Panc1 (cell line): ENCODE results near the gene EXTL1. TPM values are rescaled to one million over a fixed set of nuclear protein-coding genes. Genes with fewer than 3 reads are reported as not detected.

Experiments used
- ATAC-seq: fragments of 200-7000 bp; cut with Tn5 transposase; 2 replicates; pipeline ENCODE4 v1.9.1; 2020; ENCODE audit warnings: mild to moderate bottlenecking, moderate library complexity
- BruUV-seq: library from RNA; stranded (reverse); fragments of 400-500 nt; replicated peaks from 2 replicates; lab custom pipeline; 2021; lab: Mats Ljungman, UMichigan
- CTCF ChIA-PET: fragments of 300-600 bp; sonication (Branson Sonifier 250); formaldehyde crosslinking; loops from one replicate; lab custom pipeline; 2022; ENCODE audit warnings: antibody characterized with exemption; lab: Charles Lee
- POLR2A ChIA-PET: fragments of 300-600 bp; sonication (Branson Sonifier 250); formaldehyde crosslinking; loops from one replicate; lab custom pipeline; 2022; ENCODE audit warnings: antibody characterized with exemption; lab: Charles Lee
- DNase-seq: peaks from one replicate; pipeline ENCODE4 v3.0.0-alpha.2; 2010; ENCODE audit warnings: low read depth, low spot score
- H3K27ac ChIP-seq: 2 replicates; pipeline ENCODE4 v1.5.1; 2011; ENCODE audit warnings: mild to moderate bottlenecking, low read length, inconsistent platforms
- H3K27me3 ChIP-seq: fragments of 200-500 bp; sonication (Bioruptor generic); 2 replicates; pipeline ENCODE4 v1.6.0; 2014; ENCODE audit warnings: low read length, inconsistent platforms; ENCODE audit not compliant: control insufficient read depth, insufficient read depth
- H3K36me3 ChIP-seq: fragments of 200-500 bp; sonication (Bioruptor generic); 2 replicates; pipeline ENCODE4 v1.5.1; 2014; ENCODE audit warnings: inconsistent platforms, mild to moderate bottlenecking, low read length, moderate library complexity; ENCODE audit not compliant: control insufficient read depth, insufficient read depth
- H3K4me1 ChIP-seq: 2 replicates; pipeline ENCODE4 v1.5.1; 2011; ENCODE audit warnings: inconsistent platforms, mild to moderate bottlenecking, low read length, moderate library complexity; ENCODE audit not compliant: control insufficient read depth, insufficient read depth
- H3K4me3 ChIP-seq, 2 experiments: 2 replicates each; pipeline ENCODE4 v1.5.1; 2011 to 2012; ENCODE audit warnings: low read depth in 2 of 2, low read length in 2 of 2, mild to moderate bottlenecking in 2 of 2, inconsistent platforms in 1 of 2, moderate library complexity in 1 of 2
- H3K9me3 ChIP-seq: fragments of 200-500 bp; sonication (Bioruptor generic); 2 replicates; pipeline ENCODE4 v1.5.1; 2014; ENCODE audit warnings: low read depth, mild to moderate bottlenecking, inconsistent platforms, low read length, moderate library complexity; ENCODE audit not compliant: control insufficient read depth, insufficient read depth
- POLR2AphosphoS5 ChIP-seq: IDR thresholded peaks from 2 replicates; pipeline ENCODE4 v1.6.1; 2012; ENCODE audit warnings: mild to moderate bottlenecking, low read depth, low read length, moderate library complexity
- SIN3A ChIP-seq: IDR thresholded peaks from 2 replicates; pipeline ENCODE4 v1.6.1; 2012; ENCODE audit warnings: low read depth, mild to moderate bottlenecking, low read length, moderate library complexity, borderline replicate concordance; ENCODE audit not compliant: insufficient read depth
- TCF7L2 ChIP-seq: IDR thresholded peaks from 2 replicates; pipeline ENCODE4 v1.6.1; 2011; ENCODE audit warnings: mild to moderate bottlenecking, low read depth, low read length, inconsistent platforms
- in situ Hi-C: cut with HindIII; loops from 2 replicates; pipeline ENCODE4 v1.10.0; 2016; ENCODE audit warnings: low sequenced_read_pairs, low pct_unique_long_range_greater_than_20kb
- intact Hi-C: fragments of 100-400 bp; cut with micrococcal nuclease; formaldehyde crosslinking; loops from one replicate; pipeline ENCODE4 v1.10.0; 2022; ENCODE audit not compliant: unreplicated experiment
- total RNA-seq: library from RNA; stranded (reverse); gene quantifications from one replicate; pipeline ENCODE4 v1.2.1, GENCODE V29; 2021; ENCODE audit not compliant: unreplicated experiment
- TF ChIP-seq, protein P1 (sequence below), 2 experiments: IDR thresholded peaks; 2 replicates each; pipeline ENCODE4 v1.6.1; 2011 to 2012; ENCODE audit warnings: low read depth in 2 of 2, control low read depth in 1 of 2, low read length in 1 of 2, mild to moderate bottlenecking in 1 of 2, moderate library complexity in 1 of 2; ENCODE audit not compliant: insufficient read depth in 1 of 2
- TF ChIP-seq, protein P2 (sequence below): fragments of 450-650 bp; IDR thresholded peaks from 2 replicates; pipeline ENCODE4 v1.5.1; 2017; ENCODE audit warnings: mild to moderate bottlenecking

EXTL1 gene
- total RNA-seq, 1 experiment from 2014 or later, result 0.10 TPM

DNA sequence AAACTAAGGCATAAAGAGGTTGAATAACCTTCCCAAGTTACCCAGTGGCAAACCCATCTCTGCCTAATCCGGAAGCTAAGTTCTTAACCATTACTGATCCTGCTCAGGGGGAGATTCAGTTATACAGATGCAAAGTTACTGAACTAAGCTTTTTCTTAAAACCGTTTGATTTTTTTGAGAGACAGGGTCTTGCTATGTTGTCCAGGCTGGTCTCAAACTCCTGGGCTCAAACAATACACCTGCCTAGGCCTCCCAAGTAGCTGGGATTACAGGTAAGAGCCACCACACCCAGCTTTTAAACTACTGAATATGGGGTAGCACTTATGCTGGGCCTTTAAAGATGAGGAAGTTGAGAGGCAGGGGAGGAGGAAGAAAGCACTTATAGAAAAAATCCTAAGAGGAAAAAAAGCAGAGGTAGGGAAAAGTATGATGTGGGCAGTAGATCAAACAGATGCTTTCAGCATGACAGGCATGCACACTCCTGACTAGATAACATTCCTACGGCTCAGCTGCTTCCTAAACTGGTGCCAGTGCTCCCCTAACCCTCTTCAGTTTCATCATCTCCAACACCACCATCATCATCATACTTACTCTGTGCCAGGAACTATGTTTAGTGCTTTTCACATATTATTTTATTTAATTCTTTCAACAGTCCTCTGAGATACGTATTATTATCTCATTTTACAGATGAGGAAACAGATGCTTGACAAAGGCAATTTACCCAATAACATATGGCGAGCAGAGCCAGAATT is 29.5 kb upstream of the EXTL1 start:
- no peaks in the 10 kb centered on the region for H3K9me3 ChIP-seq
- TF ChIP-seq POLR2AphosphoS5 (no peak), TCF7L2 (no peak)
- TF ChIP-seq, protein P1, sequence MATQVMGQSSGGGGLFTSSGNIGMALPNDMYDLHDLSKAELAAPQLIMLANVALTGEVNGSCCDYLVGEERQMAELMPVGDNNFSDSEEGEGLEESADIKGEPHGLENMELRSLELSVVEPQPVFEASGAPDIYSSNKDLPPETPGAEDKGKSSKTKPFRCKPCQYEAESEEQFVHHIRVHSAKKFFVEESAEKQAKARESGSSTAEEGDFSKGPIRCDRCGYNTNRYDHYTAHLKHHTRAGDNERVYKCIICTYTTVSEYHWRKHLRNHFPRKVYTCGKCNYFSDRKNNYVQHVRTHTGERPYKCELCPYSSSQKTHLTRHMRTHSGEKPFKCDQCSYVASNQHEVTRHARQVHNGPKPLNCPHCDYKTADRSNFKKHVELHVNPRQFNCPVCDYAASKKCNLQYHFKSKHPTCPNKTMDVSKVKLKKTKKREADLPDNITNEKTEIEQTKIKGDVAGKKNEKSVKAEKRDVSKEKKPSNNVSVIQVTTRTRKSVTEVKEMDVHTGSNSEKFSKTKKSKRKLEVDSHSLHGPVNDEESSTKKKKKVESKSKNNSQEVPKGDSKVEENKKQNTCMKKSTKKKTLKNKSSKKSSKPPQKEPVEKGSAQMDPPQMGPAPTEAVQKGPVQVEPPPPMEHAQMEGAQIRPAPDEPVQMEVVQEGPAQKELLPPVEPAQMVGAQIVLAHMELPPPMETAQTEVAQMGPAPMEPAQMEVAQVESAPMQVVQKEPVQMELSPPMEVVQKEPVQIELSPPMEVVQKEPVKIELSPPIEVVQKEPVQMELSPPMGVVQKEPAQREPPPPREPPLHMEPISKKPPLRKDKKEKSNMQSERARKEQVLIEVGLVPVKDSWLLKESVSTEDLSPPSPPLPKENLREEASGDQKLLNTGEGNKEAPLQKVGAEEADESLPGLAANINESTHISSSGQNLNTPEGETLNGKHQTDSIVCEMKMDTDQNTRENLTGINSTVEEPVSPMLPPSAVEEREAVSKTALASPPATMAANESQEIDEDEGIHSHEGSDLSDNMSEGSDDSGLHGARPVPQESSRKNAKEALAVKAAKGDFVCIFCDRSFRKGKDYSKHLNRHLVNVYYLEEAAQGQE (IDR thresholded peaks at IDR 0.05; ENCODE audit: insufficient read depth in 1 of 2, low read depth in 2 of 2, low read length in 1 of 2), result no peak
- in situ Hi-C loops, result no loop called here
- no peaks in the 10 kb centered on the region for H3K36me3 ChIP-seq
- H3K27ac ChIP-seq, result no peak overlapping the region
- intact Hi-C loops, result loop anchor here (10.0 kb wide), 1 partner anchor 157 kb away; no protein-coding TSS in a partner anchor
- ChIA-PET CTCF (no interaction called here), POLR2A (interaction anchor here (0.6 kb wide), 1 partner anchor 106 kb away, joined by 4 read pairs; no protein-coding TSS in a partner anchor)
- peaks cover 7% of the 10 kb centered on the region for H3K4me1 ChIP-seq
- no peaks in the 10 kb centered on the region for H3K27me3 ChIP-seq
- no peak overlapping the region for H3K4me3 ChIP-seq
- ATAC-seq (no peak), DNase-seq (no peak)
- no TSS peak for BruUV-seq

DNA sequence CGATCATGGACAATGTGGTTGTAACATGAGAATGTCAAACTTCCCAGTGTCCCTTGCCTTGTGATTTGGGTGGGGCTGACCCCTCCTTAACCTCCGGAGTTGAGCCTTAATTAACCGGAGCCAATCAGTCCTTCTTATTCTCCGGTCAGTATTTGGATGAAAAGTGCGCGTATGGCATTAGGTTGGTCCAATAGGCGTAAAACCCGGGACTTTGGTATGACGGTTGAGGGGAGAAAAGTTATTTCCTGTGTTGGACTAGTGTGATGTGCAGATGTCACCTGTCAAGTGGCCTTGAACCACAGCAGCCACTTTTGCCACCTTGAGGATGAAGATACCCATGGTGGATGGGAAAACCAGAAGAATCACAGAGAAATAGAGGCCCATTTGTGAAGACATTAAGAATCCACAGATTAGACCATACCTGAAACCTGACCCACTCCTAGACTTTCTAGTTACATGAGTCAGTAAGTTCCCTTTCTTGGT is 28.8 kb upstream of the EXTL1 start:
- DNase-seq (no peak), ATAC-seq (no peak)
- in situ Hi-C loops, result no loop called here
- H3K27me3 ChIP-seq, result no peaks in the 10 kb centered on the region
- no peaks in the 10 kb centered on the region for H3K9me3 ChIP-seq
- no peak overlapping the region for H3K4me3 ChIP-seq
- no peak overlapping the region for H3K27ac ChIP-seq
- CTCF ChIA-PET, result no interaction called here
- TF ChIP-seq SIN3A, result no peak
- TF ChIP-seq, protein P1 (IDR thresholded peaks at IDR 0.05; ENCODE audit: insufficient read depth in 1 of 2, low read depth in 2 of 2, low read length in 1 of 2), result no peak
- no peak for TF ChIP-seq TCF7L2
- TF ChIP-seq, protein P2, sequence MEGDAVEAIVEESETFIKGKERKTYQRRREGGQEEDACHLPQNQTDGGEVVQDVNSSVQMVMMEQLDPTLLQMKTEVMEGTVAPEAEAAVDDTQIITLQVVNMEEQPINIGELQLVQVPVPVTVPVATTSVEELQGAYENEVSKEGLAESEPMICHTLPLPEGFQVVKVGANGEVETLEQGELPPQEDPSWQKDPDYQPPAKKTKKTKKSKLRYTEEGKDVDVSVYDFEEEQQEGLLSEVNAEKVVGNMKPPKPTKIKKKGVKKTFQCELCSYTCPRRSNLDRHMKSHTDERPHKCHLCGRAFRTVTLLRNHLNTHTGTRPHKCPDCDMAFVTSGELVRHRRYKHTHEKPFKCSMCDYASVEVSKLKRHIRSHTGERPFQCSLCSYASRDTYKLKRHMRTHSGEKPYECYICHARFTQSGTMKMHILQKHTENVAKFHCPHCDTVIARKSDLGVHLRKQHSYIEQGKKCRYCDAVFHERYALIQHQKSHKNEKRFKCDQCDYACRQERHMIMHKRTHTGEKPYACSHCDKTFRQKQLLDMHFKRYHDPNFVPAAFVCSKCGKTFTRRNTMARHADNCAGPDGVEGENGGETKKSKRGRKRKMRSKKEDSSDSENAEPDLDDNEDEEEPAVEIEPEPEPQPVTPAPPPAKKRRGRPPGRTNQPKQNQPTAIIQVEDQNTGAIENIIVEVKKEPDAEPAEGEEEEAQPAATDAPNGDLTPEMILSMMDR, result no peak
- TF ChIP-seq POLR2AphosphoS5, result no peak
- peaks cover 10% of the 10 kb centered on the region for H3K4me1 ChIP-seq
- no peaks in the 10 kb centered on the region for H3K36me3 ChIP-seq
- POLR2A ChIA-PET, result no interaction called here
- intact Hi-C loops, result loop anchor here (10.0 kb wide), 1 partner anchor 158 kb away; no protein-coding TSS in a partner anchor
- no TSS peak for BruUV-seq
